OCI-LY3 (cell line): Measurements from ENCODE around the gene MXD4.

Experiments
- H2AFZ ChIP-seq: fragments of 200-600, 300-600 bp; shearing (Covaris generic); 2 replicates; pipeline ENCODE4 v1.6.0; 2014; ENCODE audit warnings: antibody characterized with exemption, low read depth, low read length
- H3K27ac ChIP-seq: fragments of 200-600, 300-600 bp; sonication (generic); 2 replicates; pipeline ENCODE4 v1.5.1; 2014; ENCODE audit warnings: mild to moderate bottlenecking, low read length, moderate library complexity, mixed read lengths
- H3K27me3 ChIP-seq: fragments of 200-600, 300-600 bp; sonication (generic); 2 replicates; pipeline ENCODE4 v1.6.1; 2014; ENCODE audit warnings: low read depth, low read length, mixed read lengths
- H3K36me3 ChIP-seq: fragments of 200-600, 300-600 bp; sonication (generic); replicated peaks from 2 replicates; pipeline ENCODE3; 2014; ENCODE audit warnings: low read depth, low read length, mixed read lengths
- H3K4me1 ChIP-seq: fragments of 300-600, 200-600 bp; sonication (generic); 2 replicates; pipeline ENCODE4 v1.6.1; 2014; ENCODE audit warnings: low read length, mixed read lengths
- H3K4me2 ChIP-seq: fragments of 200-600, 300-600 bp; sonication (generic); 2 replicates; pipeline ENCODE4 v1.6.1; 2014; ENCODE audit warnings: low read length, mixed read lengths
- H3K4me3 ChIP-seq: fragments of 300-600, 200-600 bp; sonication (generic); 2 replicates; pipeline ENCODE4 v1.5.1; 2014; ENCODE audit warnings: antibody characterized with exemption, mild to moderate bottlenecking, low read length, moderate library complexity
- H3K79me2 ChIP-seq: fragments of 300-600, 200-600 bp; shearing (Covaris generic); 2 replicates; pipeline ENCODE4 v1.6.1; 2014; ENCODE audit warnings: mild to moderate bottlenecking, low read length, mixed read lengths
- H3K9ac ChIP-seq: fragments of 300-600, 200-600 bp; shearing (Covaris generic); 2 replicates; pipeline ENCODE4 v1.6.0; 2014; ENCODE audit warnings: mild to moderate bottlenecking, low read length, moderate library complexity
- H3K9me3 ChIP-seq: fragments of 200-600, 300-600 bp; shearing (Covaris generic); 2 replicates; pipeline ENCODE4 v1.6.1; 2014; ENCODE audit warnings: low read length, mixed read lengths; ENCODE audit not compliant: insufficient read depth
- H4K20me1 ChIP-seq: fragments of 200-600, 300-600 bp; sonication (generic); 2 replicates; pipeline ENCODE4 v1.6.1; 2016; ENCODE audit warnings: low read length, mixed read lengths; ENCODE audit not compliant: insufficient read depth
- EZH2phosphoT487 ChIP-seq: fragments of 200-600 bp; shearing (Covaris generic); IDR thresholded peaks from 2 replicates; pipeline ENCODE4 v1.6.1; 2018; ENCODE audit warnings: antibody characterized with exemption, mixed run types, low read depth
- TF ChIP-seq, protein P1 (sequence below): fragments of 200-600, 300-600 bp; sonication (generic); IDR thresholded peaks from 2 replicates; pipeline ENCODE4 v1.5.1; 2014; ENCODE audit warnings: antibody characterized with exemption, low read length, low read depth

Gene MXD4

DNA sequence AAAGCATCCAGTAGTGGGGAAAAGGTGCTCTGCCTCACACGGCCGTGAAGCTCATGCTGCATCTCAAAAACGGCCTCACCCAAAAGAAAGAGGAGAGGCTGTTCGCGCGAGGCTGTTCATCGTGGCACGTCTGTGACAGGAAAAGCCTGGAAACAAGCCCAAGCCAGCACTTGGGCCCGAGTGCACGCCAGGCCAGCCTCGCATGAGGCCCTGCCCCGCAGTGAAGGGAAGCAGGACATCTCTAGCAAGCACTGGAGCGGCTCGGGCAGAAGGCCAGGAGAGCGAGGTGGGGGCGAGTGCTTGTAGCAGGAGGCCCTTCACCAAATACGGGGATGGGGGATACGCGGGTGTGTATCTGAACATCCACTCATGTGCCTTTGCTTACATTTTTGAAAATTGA is 39.9 kb upstream of the MXD4 start:
- no peak overlapping the region for H3K9ac ChIP-seq
- H2AFZ ChIP-seq = no peak overlapping the region
- H3K36me3 ChIP-seq = no peaks in the 10 kb centered on the region
- no peaks in the 10 kb centered on the region for H3K27me3 ChIP-seq
- H3K4me2 ChIP-seq = no peak overlapping the region
- TF ChIP-seq, protein P1, sequence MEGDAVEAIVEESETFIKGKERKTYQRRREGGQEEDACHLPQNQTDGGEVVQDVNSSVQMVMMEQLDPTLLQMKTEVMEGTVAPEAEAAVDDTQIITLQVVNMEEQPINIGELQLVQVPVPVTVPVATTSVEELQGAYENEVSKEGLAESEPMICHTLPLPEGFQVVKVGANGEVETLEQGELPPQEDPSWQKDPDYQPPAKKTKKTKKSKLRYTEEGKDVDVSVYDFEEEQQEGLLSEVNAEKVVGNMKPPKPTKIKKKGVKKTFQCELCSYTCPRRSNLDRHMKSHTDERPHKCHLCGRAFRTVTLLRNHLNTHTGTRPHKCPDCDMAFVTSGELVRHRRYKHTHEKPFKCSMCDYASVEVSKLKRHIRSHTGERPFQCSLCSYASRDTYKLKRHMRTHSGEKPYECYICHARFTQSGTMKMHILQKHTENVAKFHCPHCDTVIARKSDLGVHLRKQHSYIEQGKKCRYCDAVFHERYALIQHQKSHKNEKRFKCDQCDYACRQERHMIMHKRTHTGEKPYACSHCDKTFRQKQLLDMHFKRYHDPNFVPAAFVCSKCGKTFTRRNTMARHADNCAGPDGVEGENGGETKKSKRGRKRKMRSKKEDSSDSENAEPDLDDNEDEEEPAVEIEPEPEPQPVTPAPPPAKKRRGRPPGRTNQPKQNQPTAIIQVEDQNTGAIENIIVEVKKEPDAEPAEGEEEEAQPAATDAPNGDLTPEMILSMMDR = no peak
- no peak for TF ChIP-seq EZH2phosphoT487
- H3K4me3 ChIP-seq = no peak overlapping the region
- H3K9me3 ChIP-seq = no peaks in the 10 kb centered on the region
- no peaks in the 10 kb centered on the region for H3K79me2 ChIP-seq
- H3K4me1 ChIP-seq = peaks cover 5% of the 10 kb centered on the region; the same call in 1 of the 2 replicates
- no peak overlapping the region for H3K27ac ChIP-seq
- H4K20me1 ChIP-seq = no peaks in the 10 kb centered on the region

DNA sequence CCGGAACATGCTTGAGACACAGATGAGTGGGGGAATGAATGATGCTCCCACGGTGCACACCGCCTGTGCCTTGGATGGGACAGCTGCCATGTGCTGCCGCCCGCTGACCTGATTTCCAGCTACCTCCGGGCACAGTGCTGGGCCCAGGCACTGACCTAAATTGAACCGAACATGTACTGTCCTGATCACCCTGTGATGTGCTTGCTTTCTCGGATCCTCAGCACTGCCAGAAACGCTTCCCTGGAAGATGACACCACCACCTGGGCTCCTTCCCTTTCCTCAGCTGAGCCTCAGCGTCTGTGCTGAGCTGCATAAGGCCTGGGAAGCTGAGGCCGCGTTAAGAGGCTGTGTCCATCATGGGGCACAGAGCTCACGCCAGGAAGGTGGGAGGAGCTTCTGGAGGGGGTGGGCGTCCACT is 39.3 kb upstream of the MXD4 start:
- H4K20me1 ChIP-seq = no peaks in the 10 kb centered on the region
- no peak overlapping the region for H3K4me2 ChIP-seq
- H3K4me1 ChIP-seq = peaks cover 10% of the 10 kb centered on the region
- TF ChIP-seq, protein P1 = no peak
- no peak for TF ChIP-seq EZH2phosphoT487
- no peak overlapping the region for H3K4me3 ChIP-seq
- no peak overlapping the region for H2AFZ ChIP-seq
- no peak overlapping the region for H3K9ac ChIP-seq
- no peaks in the 10 kb centered on the region for H3K36me3 ChIP-seq
- H3K27me3 ChIP-seq = no peaks in the 10 kb centered on the region
- H3K27ac ChIP-seq = no peak overlapping the region
- no peaks in the 10 kb centered on the region for H3K9me3 ChIP-seq
- H3K79me2 ChIP-seq = no peaks in the 10 kb centered on the region

DNA sequence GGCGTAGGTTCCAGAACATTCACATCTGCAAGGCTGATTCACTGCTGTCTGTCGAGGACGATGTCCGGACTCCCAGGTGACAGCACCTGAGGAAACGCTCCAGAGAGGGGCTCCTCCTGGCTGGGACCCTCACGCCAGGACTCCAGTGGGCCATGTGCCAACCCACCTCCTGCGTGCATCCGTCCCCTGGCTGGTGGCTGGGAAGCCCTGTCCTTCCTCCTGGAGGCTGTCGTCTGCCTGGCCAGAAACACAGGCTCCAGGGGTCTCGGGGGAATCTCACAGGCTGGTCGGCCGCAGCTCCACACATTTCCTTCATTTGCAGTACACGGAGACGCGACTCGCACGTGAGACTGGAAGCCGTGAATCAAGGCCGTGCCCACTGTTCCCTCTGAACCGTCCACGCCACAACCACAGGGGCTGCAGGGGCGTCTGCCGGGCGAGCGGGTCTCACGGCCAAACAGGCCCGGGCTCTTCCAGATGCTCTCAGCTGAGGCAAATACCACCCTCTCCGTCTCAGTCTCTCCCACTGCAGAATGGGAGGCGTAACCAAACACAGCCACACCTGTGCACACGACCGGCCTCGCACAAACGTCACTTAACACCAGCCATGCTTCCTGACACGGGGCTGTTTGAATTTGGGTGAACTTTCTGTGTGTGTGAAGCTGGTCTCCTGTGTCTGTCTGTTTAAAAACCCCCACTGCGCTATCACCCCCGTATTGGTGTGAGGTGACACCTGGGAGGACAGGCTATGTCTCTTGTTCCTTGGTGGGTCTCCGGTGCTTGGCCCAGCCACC is 38.7 kb upstream of the MXD4 start:
- Histone ChIP-seq H3K27me3 (no peaks in the 10 kb centered on the region), H2AFZ (no peak overlapping the region), H3K4me2 (no peak overlapping the region)

DNA sequence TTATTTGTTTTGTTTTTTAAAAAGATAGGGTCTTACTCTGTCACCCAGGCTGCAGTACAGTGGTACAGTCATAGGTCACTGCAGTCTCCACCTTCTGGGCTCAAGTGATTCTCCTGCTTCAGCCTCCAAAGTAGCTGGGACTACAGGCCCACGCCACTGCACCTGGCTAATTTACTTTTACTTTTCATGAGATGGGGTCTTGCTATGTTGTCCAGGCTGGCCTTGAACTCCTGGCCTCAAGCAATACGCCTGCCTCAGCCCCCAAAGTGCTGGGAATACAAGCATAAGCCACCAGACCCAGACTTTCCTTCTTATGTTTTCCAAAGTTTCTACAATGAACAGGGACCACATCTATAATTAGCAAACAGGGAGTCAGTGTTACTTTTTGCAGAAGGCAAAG is 37.9 kb upstream of the MXD4 start:
- Histone ChIP-seq H3K4me3 (no peak overlapping the region), H3K27me3 (no peaks in the 10 kb centered on the region), H3K4me1 (peaks cover 10% of the 10 kb centered on the region), H3K9ac (no peak overlapping the region), H4K20me1 (no peaks in the 10 kb centered on the region), H3K27ac (no peak overlapping the region), H2AFZ (no peak overlapping the region), H3K36me3 (no peaks in the 10 kb centered on the region), H3K79me2 (no peaks in the 10 kb centered on the region), H3K9me3 (no peaks in the 10 kb centered on the region), H3K4me2 (no peak overlapping the region)
- TF ChIP-seq EZH2phosphoT487 = no peak
- TF ChIP-seq, protein P1 = no peak

More for the DNA sequence above, 38.7 kb upstream of the MXD4 start:
- no peaks in the 10 kb centered on the region for H4K20me1 ChIP-seq
- no peak overlapping the region for H3K27ac ChIP-seq
- no peaks in the 10 kb centered on the region for H3K79me2 ChIP-seq
- H3K9me3 ChIP-seq = no peaks in the 10 kb centered on the region
- no peaks in the 10 kb centered on the region for H3K36me3 ChIP-seq
- H3K4me3 ChIP-seq = no peak overlapping the region
- TF ChIP-seq, protein P1 = no peak
- no peak for TF ChIP-seq EZH2phosphoT487
- no peak overlapping the region for H3K9ac ChIP-seq
- H3K4me1 ChIP-seq = peaks cover 10% of the 10 kb centered on the region
